K562 (cell line): Measurements from ENCODE around the gene NRSN2. TPM values are rescaled to one million over a fixed set of nuclear protein-coding genes. Genes with fewer than 3 reads are reported as not detected.

Source experiments
- ATF6 ChIP-seq: sonication (generic); formaldehyde crosslinking; IDR thresholded peaks from 2 replicates; pipeline ENCODE4 v1.4.0; 2020; ENCODE audit warnings: mild to moderate bottlenecking, missing genetic modification reagents
- BCOR ChIP-seq: fragments of 450-650 bp; IDR thresholded peaks from 2 replicates; pipeline ENCODE4 v1.6.1; 2016
- KDM2B ChIP-seq: fragments of 250-450 bp; sonication (Bioruptor Pico); IDR thresholded peaks from 2 replicates; pipeline ENCODE4 v1.8.0; 2021; ENCODE audit warnings: mild to moderate bottlenecking, moderate library complexity
- PRMT5 ChIP-seq: sonication (generic); formaldehyde crosslinking; IDR thresholded peaks from 2 replicates; pipeline ENCODE4 v1.5.0; 2020; ENCODE audit warnings: missing genetic modification reagents
- RCOR1 ChIP-seq, 2 experiments: IDR thresholded peaks; 2 replicates each; pipeline ENCODE4 v1.6.1; 2012; ENCODE audit warnings: low read depth in 2 of 2, low read length in 2 of 2, borderline replicate concordance in 1 of 2, improper control_type of control experiment in 1 of 2
- SRSF7 ChIP-seq: fragments of 200-400 bp; formaldehyde crosslinking; optimal IDR thresholded peaks from 2 replicates; pipeline ENCODE3; 2017; ENCODE audit warnings: mild to moderate bottlenecking, low read depth, low read length
- THAP12 ChIP-seq: fragments of 250-450 bp; sonication (Bioruptor Pico); IDR thresholded peaks from 2 replicates; pipeline ENCODE4 v1.9.0; 2021; ENCODE audit warnings: mild to moderate bottlenecking, inconsistent platforms
- USF1 ChIP-seq: sonication (generic); formaldehyde crosslinking; IDR thresholded peaks from 2 replicates; pipeline ENCODE4 v1.9.0; 2022; ENCODE audit warnings: mild to moderate bottlenecking, missing genetic modification reagents
- VEZF1 ChIP-seq: fragments of 200-800 bp; sonication (Bioruptor generic); IDR thresholded peaks from 2 replicates; pipeline ENCODE4 v1.6.1; 2017; ENCODE audit warnings: missing genetic modification characterization, missing compliant biosample characterization
- ZBTB40 ChIP-seq, 2 experiments: fragments of 450-650 bp in 1 of 2; sonication (generic) in 1 of 2; formaldehyde crosslinking in 1 of 2; IDR thresholded peaks; 2 replicates each; pipeline versions ENCODE4 v1.7.1 to v1.9.0; 2016 to 2022; ENCODE audit warnings: inconsistent platforms in 1 of 2, mild to moderate bottlenecking in 1 of 2, missing genetic modification reagents in 1 of 2
- polyA plus RNA-seq, 8 experiments: library from polyadenylated mRNA; depleted of rRNA in 4 of 8; stranded (reverse) in 5 of 8; unstranded in 3 of 8; fragments of >200 nt; fragmentation: Nextera tagmentation in 2 of 8; fragmentation: Illumina TruSeq in 1 of 8; extraction: Ambion mirVana in 2 of 8; extraction: Trizol in 1 of 8; gene quantifications; 2 replicates each; pipeline versions ENCODE4 v1.2.1 to v1.2.3, GENCODE V29; 2011 to 2014; ENCODE audit warnings: inconsistent platforms in 1 of 8, missing spikeins in 1 of 8
- total RNA-seq, 7 experiments: library from RNA; depleted of rRNA in 6 of 7; stranded (reverse); fragments of >200 nt in 6 of 7; fragmentation: Illumina TruSeq in 2 of 7; extraction: Trizol in 2 of 7; gene quantifications; 2 replicates each; pipeline versions ENCODE4 v1.2.1 to v1.2.3, GENCODE V29; 2011 to 2021; ENCODE audit warnings: low replicate concordance in 1 of 7

NRSN2 gene
- total and polyA plus RNA-seq, 9 of the 15 experiments (the other 6 are each of a cell fraction or from before 2014, with no cell fraction given), result 7.5 to 29.7 (median 11.1) TPM

GRCh38 chr20:366719-367485 is 20.0 kb downstream of the NRSN2 start (continued):
- TF ChIP-seq KDM2B (no peak), ZBTB40 (IDR thresholded peaks at IDR 0.05) (no peak), ZBTB40 (CRISPR knock-in tag; IDR thresholded peaks at IDR 0.05) (no peak), SRSF7 (no peak), RCOR1 (IDR thresholded peaks at IDR 0.05; ENCODE audit: borderline replicate concordance in 1 of 2, low read depth in 2 of 2, low read length in 2 of 2) (no peak), VEZF1 (CRISPR knock-in tag) (no peak), BCOR (no peak), ATF6 (CRISPR knock-in tag) (no peak), PRMT5 (CRISPR knock-in tag) (no peak), THAP12 (CRISPR knock-in tag) (no peak), USF1 (CRISPR knock-in tag) (no peak)
